ENCODE measurements around the gene FOXA1.

The FOXA1 gene

GRCh38 chr14:37585971-37586796 lies 8.9 kb downstream of the FOXA1 start:
- Histone ChIP-seq H3K4me1 (ENCODE audit: control insufficient read depth, low read depth, low read length) (peaks cover 2% of the 10 kb centered on the region), H3K27ac (ENCODE audit: low read depth, low read length) (no peak overlapping the region), H3K18ac (ENCODE audit: low read length) (no peak overlapping the region), H3K4me2 (ENCODE audit: low read length) (no peak overlapping the region), H3K4ac (ENCODE audit: low read depth, low read length) (no peak overlapping the region), H2BK120ac (ENCODE audit: low read depth, low read length) (no peak overlapping the region), H3K9ac (ENCODE audit: low read length) (no peak overlapping the region), H4K8ac (ENCODE audit: low read depth, low read length) (no peak overlapping the region), H3K56ac (ENCODE audit: low read length) (no peak overlapping the region), H3K23ac (ENCODE audit: low read length) (no peak overlapping the region), H4K5ac (ENCODE audit: low read length) (no peak overlapping the region), H3K79me2 (ENCODE audit: control insufficient read depth, insufficient read depth, low read length) (no peaks in the 10 kb centered on the region), H3K4me3 (ENCODE audit: low read length) (no peak overlapping the region), H2AK5ac (ENCODE audit: low read length) (no peak overlapping the region), H3K27me3 (ENCODE audit: insufficient read depth, low read length, poor library complexity) (peaks cover 39% of the 10 kb centered on the region), H2BK15ac (replicated peaks; ENCODE audit: low read depth) (no peak overlapping the region), H2BK5ac (ENCODE audit: low read length) (no peak overlapping the region), H3K79me1 (ENCODE audit: low read length) (no peaks in the 10 kb centered on the region), H3K36me3 (ENCODE audit: control insufficient read depth, insufficient read depth, low read length) (no peaks in the 10 kb centered on the region)
- DNase-seq, result peak; percentile 51
- no CpG with 5 or more reads among the region's 10 CpGs for WGBS (ENCODE audit: extremely low coverage, insufficient coverage, low lambda C conversion rate)

GRCh38 chr14:37585101-37585511 lies 9.9 kb downstream of the FOXA1 start:
- DNase-seq, result peak; percentile 53
- H4K8ac ChIP-seq (ENCODE audit: low read depth, low read length), result no peak overlapping the region
- no peak overlapping the region for H3K27ac ChIP-seq (ENCODE audit: low read depth, low read length)
- no peaks in the 10 kb centered on the region for H3K36me3 ChIP-seq (ENCODE audit: control insufficient read depth, insufficient read depth, low read length)
- WGBS (ENCODE audit: extremely low coverage, insufficient coverage, low lambda C conversion rate), result no CpG with 5 or more reads among the region's 23 CpGs
- no peak overlapping the region for H3K4ac ChIP-seq (ENCODE audit: low read depth, low read length)
- H3K18ac ChIP-seq (ENCODE audit: low read length), result no peak overlapping the region
- no peak overlapping the region for H2AK5ac ChIP-seq (ENCODE audit: low read length)
- H4K5ac ChIP-seq (ENCODE audit: low read length), result no peak overlapping the region
- H3K79me2 ChIP-seq (ENCODE audit: control insufficient read depth, insufficient read depth, low read length), result no peaks in the 10 kb centered on the region
- no peak overlapping the region for H3K23ac ChIP-seq (ENCODE audit: low read length)
- peaks cover 2% of the 10 kb centered on the region for H3K4me1 ChIP-seq (ENCODE audit: control insufficient read depth, low read depth, low read length)
- peak overlapping the region; percentile 34 for H3K56ac ChIP-seq (ENCODE audit: low read length)
- H3K79me1 ChIP-seq (ENCODE audit: low read length), result no peaks in the 10 kb centered on the region
- H2BK120ac ChIP-seq (ENCODE audit: low read depth, low read length), result no peak overlapping the region
- peaks cover 40% of the 10 kb centered on the region for H3K27me3 ChIP-seq (ENCODE audit: insufficient read depth, low read length, poor library complexity)
- no peak overlapping the region for H2BK15ac ChIP-seq (replicated peaks; ENCODE audit: low read depth)
- H3K9ac ChIP-seq (ENCODE audit: low read length), result no peak overlapping the region
- peak overlapping the region; percentile 15 for H3K4me2 ChIP-seq (ENCODE audit: low read length)
- no peak overlapping the region for H3K4me3 ChIP-seq (ENCODE audit: low read length)
- no peak overlapping the region for H2BK5ac ChIP-seq (ENCODE audit: low read length)

- H3K4me3 ChIP-seq (ENCODE audit: low read length), result no peak overlapping the region
- peaks cover 40% of the 10 kb centered on the region for H3K27me3 ChIP-seq (ENCODE audit: insufficient read depth, low read length, poor library complexity)
- no peaks in the 10 kb centered on the region for H3K79me2 ChIP-seq (ENCODE audit: control insufficient read depth, insufficient read depth, low read length)
- no CpG with 5 or more reads among the region's 62 CpGs for WGBS (ENCODE audit: extremely low coverage, insufficient coverage, low lambda C conversion rate)
- peak overlapping the region; percentile 4 for H3K4me2 ChIP-seq (ENCODE audit: low read length)
- H3K56ac ChIP-seq (ENCODE audit: low read length), result peak overlapping the region; percentile 34
- no peak overlapping the region for H3K9ac ChIP-seq (ENCODE audit: low read length)
- H2BK5ac ChIP-seq (ENCODE audit: low read length), result no peak overlapping the region
- no peak overlapping the region for H3K23ac ChIP-seq (ENCODE audit: low read length)
- H3K4ac ChIP-seq (ENCODE audit: low read depth, low read length), result no peak overlapping the region
- DNase-seq, result no peak
- no peaks in the 10 kb centered on the region for H3K79me1 ChIP-seq (ENCODE audit: low read length)
- H2BK15ac ChIP-seq (replicated peaks; ENCODE audit: low read depth), result no peak overlapping the region
- H3K36me3 ChIP-seq (ENCODE audit: control insufficient read depth, insufficient read depth, low read length), result no peaks in the 10 kb centered on the region
- H2BK120ac ChIP-seq (ENCODE audit: low read depth, low read length), result no peak overlapping the region
- no peak overlapping the region for H4K5ac ChIP-seq (ENCODE audit: low read length)
- H3K27ac ChIP-seq (ENCODE audit: low read depth, low read length), result no peak overlapping the region
- no peak overlapping the region for H3K18ac ChIP-seq (ENCODE audit: low read length)
- H2AK5ac ChIP-seq (ENCODE audit: low read length), result no peak overlapping the region
- no peak overlapping the region for H4K8ac ChIP-seq (ENCODE audit: low read depth, low read length)
- H3K4me1 ChIP-seq (ENCODE audit: control insufficient read depth, low read depth, low read length), result peaks cover 2% of the 10 kb centered on the region
These were observed 10.6 kb downstream of the FOXA1 start for GRCh38 chr14:37584211-37585100.

DNA sequence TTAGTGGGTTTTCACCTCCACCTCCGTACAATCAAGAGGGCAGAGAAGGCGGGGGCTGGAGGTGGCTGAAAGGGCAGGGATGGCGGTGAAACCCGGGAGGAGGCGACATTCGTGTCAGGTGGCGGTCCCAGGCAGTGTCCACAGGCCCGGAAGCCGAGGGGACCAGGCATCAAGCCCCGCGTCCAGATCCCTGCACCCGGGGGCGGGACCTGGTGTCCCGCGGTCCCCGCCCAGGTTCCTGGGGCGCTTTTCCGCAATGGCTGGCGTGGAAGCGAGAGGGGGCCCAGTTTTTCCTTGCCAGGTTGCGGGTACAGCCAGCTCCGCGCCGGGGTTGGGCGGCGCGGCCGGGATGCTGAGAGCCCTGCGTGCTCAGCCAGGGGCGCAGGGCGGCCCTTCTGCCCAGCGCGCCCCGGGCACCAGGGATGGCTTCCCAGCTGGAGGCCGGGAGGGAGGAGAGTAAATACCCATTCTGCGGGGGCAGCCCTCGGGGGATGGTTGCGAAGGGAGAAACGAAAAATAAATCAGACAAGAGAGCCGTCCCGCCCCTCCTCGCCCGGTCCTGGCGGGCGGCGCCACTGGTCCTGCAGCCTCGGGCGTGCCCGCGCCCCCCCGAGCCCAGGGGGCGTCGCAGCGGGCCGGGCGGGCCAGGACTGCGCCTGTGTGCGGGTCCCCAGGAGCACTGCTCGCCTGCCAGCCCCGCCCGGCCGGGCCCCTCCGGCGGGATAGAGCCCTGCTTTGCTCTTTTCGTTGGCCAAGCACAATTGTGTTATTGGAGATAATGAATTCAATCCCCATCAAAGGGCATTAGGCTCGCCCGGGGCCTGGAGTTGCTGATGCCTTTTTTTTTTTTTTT lies 11.5 kb downstream of the FOXA1 start:
- Histone ChIP-seq H3K56ac (ENCODE audit: low read length) (no peak overlapping the region), H3K9ac (ENCODE audit: low read length) (no peak overlapping the region), H3K4me1 (ENCODE audit: control insufficient read depth, low read depth, low read length) (no peaks in the 10 kb centered on the region), H3K79me2 (ENCODE audit: control insufficient read depth, insufficient read depth, low read length) (no peaks in the 10 kb centered on the region), H3K23ac (ENCODE audit: low read length) (no peak overlapping the region), H2BK120ac (ENCODE audit: low read depth, low read length) (no peak overlapping the region), H3K4ac (ENCODE audit: low read depth, low read length) (no peak overlapping the region), H4K8ac (ENCODE audit: low read depth, low read length) (no peak overlapping the region), H3K4me3 (ENCODE audit: low read length) (no peak overlapping the region), H2BK15ac (replicated peaks; ENCODE audit: low read depth) (no peak overlapping the region), H2AK5ac (ENCODE audit: low read length) (no peak overlapping the region), H2BK5ac (ENCODE audit: low read length) (no peak overlapping the region), H3K27ac (ENCODE audit: low read depth, low read length) (no peak overlapping the region), H3K18ac (ENCODE audit: low read length) (no peak overlapping the region), H3K36me3 (ENCODE audit: control insufficient read depth, insufficient read depth, low read length) (no peaks in the 10 kb centered on the region), H3K4me2 (ENCODE audit: low read length) (peak overlapping the region; percentile 18), H4K5ac (ENCODE audit: low read length) (no peak overlapping the region), H3K79me1 (ENCODE audit: low read length) (no peaks in the 10 kb centered on the region), H3K27me3 (ENCODE audit: insufficient read depth, low read length, poor library complexity) (peaks cover 40% of the 10 kb centered on the region)
- no CpG with 5 or more reads among the region's 67 CpGs for WGBS (ENCODE audit: extremely low coverage, insufficient coverage, low lambda C conversion rate)
- DNase-seq, result peak; percentile 45

GRCh38 chr14:37580146-37580545 lies 14.9 kb downstream of the FOXA1 start:
- Histone ChIP-seq H4K8ac (ENCODE audit: low read depth, low read length) (no peak overlapping the region), H3K79me2 (ENCODE audit: control insufficient read depth, insufficient read depth, low read length) (no peaks in the 10 kb centered on the region), H3K4me2 (ENCODE audit: low read length) (no peak overlapping the region), H3K4me1 (ENCODE audit: control insufficient read depth, low read depth, low read length) (no peaks in the 10 kb centered on the region), H3K56ac (ENCODE audit: low read length) (no peak overlapping the region), H3K9ac (ENCODE audit: low read length) (no peak overlapping the region), H3K27me3 (ENCODE audit: insufficient read depth, low read length, poor library complexity) (peaks cover 30% of the 10 kb centered on the region), H3K23ac (ENCODE audit: low read length) (no peak overlapping the region), H2BK15ac (replicated peaks; ENCODE audit: low read depth) (no peak overlapping the region), H3K18ac (ENCODE audit: low read length) (no peak overlapping the region), H2BK5ac (ENCODE audit: low read length) (no peak overlapping the region), H3K4ac (ENCODE audit: low read depth, low read length) (no peak overlapping the region), H3K79me1 (ENCODE audit: low read length) (no peaks in the 10 kb centered on the region), H4K5ac (ENCODE audit: low read length) (no peak overlapping the region), H3K27ac (ENCODE audit: low read depth, low read length) (no peak overlapping the region), H3K36me3 (ENCODE audit: control insufficient read depth, insufficient read depth, low read length) (no peaks in the 10 kb centered on the region), H2AK5ac (ENCODE audit: low read length) (no peak overlapping the region), H3K4me3 (ENCODE audit: low read length) (no peak overlapping the region), H2BK120ac (ENCODE audit: low read depth, low read length) (no peak overlapping the region)
- WGBS (ENCODE audit: extremely low coverage, insufficient coverage, low lambda C conversion rate), result no CpG with 5 or more reads among the region's 2 CpGs
- DNase-seq, result no peak
